HepG2 (cell line): ENCODE data around the gene AMER3. TPM values are rescaled to one million over a fixed set of nuclear protein-coding genes. Genes with fewer than 3 reads are reported as not detected.

Experiments used
- CHCHD3 ChIP-seq: sonication (generic); formaldehyde crosslinking; IDR thresholded peaks from 2 replicates; pipeline ENCODE4 v1.8.0; 2022; ENCODE audit warnings: mild to moderate bottlenecking, missing genetic modification reagents, moderate library complexity
- HES4 ChIP-seq: sonication (generic); formaldehyde crosslinking; IDR thresholded peaks from 2 replicates; pipeline ENCODE4 v1.9.0; 2021; ENCODE audit warnings: mild to moderate bottlenecking, missing genetic modification reagents, borderline replicate concordance
- HNRNPK ChIP-seq: fragments of 200-400 bp; formaldehyde crosslinking; IDR thresholded peaks from 2 replicates; pipeline ENCODE4 v1.6.1; 2018; ENCODE audit warnings: low read length, low read depth, moderate library complexity, mild to moderate bottlenecking; ENCODE audit not compliant: poor library complexity, severe bottlenecking
- HOMEZ ChIP-seq: IDR thresholded peaks from 2 replicates; pipeline ENCODE4 v1.6.1; 2016; ENCODE audit warnings: low read depth
- JDP2 ChIP-seq: sonication (generic); formaldehyde crosslinking; IDR thresholded peaks from 2 replicates; pipeline ENCODE4 v1.8.1; 2022; ENCODE audit warnings: missing genetic modification reagents, borderline replicate concordance
- MAFF ChIP-seq: IDR thresholded peaks from 2 replicates; pipeline ENCODE4 v1.6.1; 2011; ENCODE audit warnings: low read depth, low read length, improper control_type of control experiment
- PAWR ChIP-seq: sonication (generic); formaldehyde crosslinking; IDR thresholded peaks from 2 replicates; pipeline ENCODE4 v1.4.0; 2020; ENCODE audit warnings: missing genetic modification reagents, mild to moderate bottlenecking, borderline replicate concordance
- RBFOX2 ChIP-seq: fragments of 200-400 bp; formaldehyde crosslinking; IDR thresholded peaks from 2 replicates; pipeline ENCODE4 v1.6.1; 2017; ENCODE audit warnings: low read depth, mild to moderate bottlenecking, low read length
- RBM39 ChIP-seq: fragments of 200-400 bp; formaldehyde crosslinking; IDR thresholded peaks from one replicate; pipeline ENCODE4 v1.6.1; 2018; ENCODE audit warnings: antibody characterized with exemption, mild to moderate bottlenecking, low read depth, low read length; ENCODE audit not compliant: poor library complexity, severe bottlenecking
- TBX3 ChIP-seq: fragments of 450-650 bp; IDR thresholded peaks from 2 replicates; pipeline ENCODE4 v1.6.1; 2017; ENCODE audit warnings: antibody characterized with exemption, mild to moderate bottlenecking, inconsistent platforms, borderline replicate concordance
- WIZ ChIP-seq: sonication (generic); formaldehyde crosslinking; IDR thresholded peaks from 2 replicates; pipeline ENCODE4 v1.5.1; 2020; ENCODE audit warnings: mild to moderate bottlenecking, missing genetic modification reagents
- ZC3H13 ChIP-seq: sonication (generic); formaldehyde crosslinking; IDR thresholded peaks from 2 replicates; pipeline ENCODE4 v1.8.1; 2023; ENCODE audit warnings: mild to moderate bottlenecking, missing genetic modification reagents, moderate library complexity
- ZNF430 ChIP-seq: sonication (generic); formaldehyde crosslinking; IDR thresholded peaks from 2 replicates; pipeline ENCODE4 v1.9.0; 2021; ENCODE audit warnings: mild to moderate bottlenecking, missing genetic modification reagents
- ZNF790 ChIP-seq: sonication (generic); formaldehyde crosslinking; IDR thresholded peaks from 2 replicates; pipeline ENCODE4 v1.8.0; 2022; ENCODE audit warnings: missing genetic modification reagents, mild to moderate bottlenecking, borderline replicate concordance
- polyA plus RNA-seq, 8 experiments: library from polyadenylated mRNA; depleted of rRNA in 3 of 8; stranded (reverse) in 7 of 8; unstranded in 1 of 8; fragments of >200 nt; fragmentation: Illumina TruSeq in 4 of 8; extraction: Trizol in 4 of 8; gene quantifications; 2 replicates each; pipeline versions ENCODE4 v1.2.1 to v1.2.3, GENCODE V29; 2011 to 2016; ENCODE audit warnings: low read depth in 4 of 8, missing spikeins in 1 of 8, mixed read lengths in 1 of 8; ENCODE audit not compliant: insufficient read depth in 1 of 8
- total RNA-seq, 5 experiments: library from RNA; depleted of rRNA; stranded (reverse); fragments of >200 nt; fragmentation: Illumina TruSeq; extraction: Trizol; gene quantifications; 2 replicates each; pipeline ENCODE4 v1.2.3, GENCODE V29; 2016; ENCODE audit warnings: low read depth in 1 of 5
- TF ChIP-seq, protein P1 (sequence below): sonication (generic); formaldehyde crosslinking; IDR thresholded peaks from 2 replicates; pipeline ENCODE4 v1.5.0; 2020; ENCODE audit warnings: mild to moderate bottlenecking, missing genetic modification reagents, borderline replicate concordance
- TF ChIP-seq, protein P2 (sequence below): sonication (generic); formaldehyde crosslinking; IDR thresholded peaks from 2 replicates; pipeline ENCODE4 v1.8.1; 2023; ENCODE audit warnings: missing genetic modification reagents, inconsistent platforms, borderline replicate concordance
- TF ChIP-seq, protein P3 (sequence below): sonication (generic); formaldehyde crosslinking; IDR thresholded peaks from 2 replicates; pipeline ENCODE4 v1.4.0; 2020; ENCODE audit warnings: low read depth, mild to moderate bottlenecking, missing genetic modification reagents
- TF ChIP-seq, protein P4 (sequence below): sonication (generic); formaldehyde crosslinking; IDR thresholded peaks from 2 replicates; pipeline ENCODE4 v1.4.0; 2020; ENCODE audit warnings: missing genetic modification reagents, borderline replicate concordance

AMER3 gene
- total and polyA plus RNA-seq, 2 of the 13 experiments (the other 11 are each of a cell fraction or from before 2014, with no cell fraction given) = not detected

GRCh38 chr2:130744287-130745117 lies 10.8 kb upstream of the AMER3 start (continued):
- TF ChIP-seq PAWR (0 out of 2 replicates have a peak, but pooled peaks have one; percentile 61), HOMEZ (CRISPR knock-in tag) (peak; percentile 32; the same call in 1 of the 2 replicates), JDP2 (CRISPR knock-in tag) (no peak), RBM39 (no peak), ZC3H13 (CRISPR knock-in tag) (no peak), HES4 (CRISPR knock-in tag) (no peak), TBX3 (peak; percentile 81; the same call in 1 of the 2 replicates), MAFF (no peak), HNRNPK (no peak), ZNF790 (CRISPR knock-in tag) (no peak), CHCHD3 (no peak), ZNF430 (CRISPR knock-in tag) (no peak), RBFOX2 (no peak), WIZ (CRISPR knock-in tag) (peak; percentile 54; the same call in 1 of the 2 replicates)
- TF ChIP-seq, protein P1, sequence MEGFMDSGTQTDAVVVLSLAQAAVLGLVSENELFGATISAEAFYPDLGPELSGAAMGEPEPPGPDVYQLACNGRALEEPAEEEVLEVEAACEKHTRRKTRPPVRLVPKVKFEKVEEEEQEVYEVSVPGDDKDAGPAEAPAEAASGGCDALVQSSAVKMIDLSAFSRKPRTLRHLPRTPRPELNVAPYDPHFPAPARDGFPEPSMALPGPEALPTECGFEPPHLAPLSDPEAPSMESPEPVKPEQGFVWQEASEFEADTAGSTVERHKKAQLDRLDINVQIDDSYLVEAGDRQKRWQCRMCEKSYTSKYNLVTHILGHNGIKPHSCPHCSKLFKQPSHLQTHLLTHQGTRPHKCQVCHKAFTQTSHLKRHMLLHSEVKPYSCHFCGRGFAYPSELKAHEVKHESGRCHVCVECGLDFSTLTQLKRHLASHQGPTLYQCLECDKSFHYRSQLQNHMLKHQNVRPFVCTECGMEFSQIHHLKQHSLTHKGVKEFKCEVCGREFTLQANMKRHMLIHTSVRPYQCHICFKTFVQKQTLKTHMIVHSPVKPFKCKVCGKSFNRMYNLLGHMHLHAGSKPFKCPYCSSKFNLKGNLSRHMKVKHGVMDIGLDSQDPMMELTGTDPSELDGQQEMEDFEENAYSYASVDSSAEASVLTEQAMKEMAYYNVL (CRISPR knock-in tag) = peak; percentile 55; the same call in 1 of the 2 replicates
- TF ChIP-seq, protein P2, sequence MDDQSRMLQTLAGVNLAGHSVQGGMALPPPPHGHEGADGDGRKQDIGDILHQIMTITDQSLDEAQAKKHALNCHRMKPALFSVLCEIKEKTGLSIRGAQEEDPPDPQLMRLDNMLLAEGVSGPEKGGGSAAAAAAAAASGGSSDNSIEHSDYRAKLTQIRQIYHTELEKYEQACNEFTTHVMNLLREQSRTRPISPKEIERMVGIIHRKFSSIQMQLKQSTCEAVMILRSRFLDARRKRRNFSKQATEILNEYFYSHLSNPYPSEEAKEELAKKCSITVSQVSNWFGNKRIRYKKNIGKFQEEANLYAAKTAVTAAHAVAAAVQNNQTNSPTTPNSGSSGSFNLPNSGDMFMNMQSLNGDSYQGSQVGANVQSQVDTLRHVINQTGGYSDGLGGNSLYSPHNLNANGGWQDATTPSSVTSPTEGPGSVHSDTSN (CRISPR knock-in tag) = no peak
- TF ChIP-seq, protein P3, sequence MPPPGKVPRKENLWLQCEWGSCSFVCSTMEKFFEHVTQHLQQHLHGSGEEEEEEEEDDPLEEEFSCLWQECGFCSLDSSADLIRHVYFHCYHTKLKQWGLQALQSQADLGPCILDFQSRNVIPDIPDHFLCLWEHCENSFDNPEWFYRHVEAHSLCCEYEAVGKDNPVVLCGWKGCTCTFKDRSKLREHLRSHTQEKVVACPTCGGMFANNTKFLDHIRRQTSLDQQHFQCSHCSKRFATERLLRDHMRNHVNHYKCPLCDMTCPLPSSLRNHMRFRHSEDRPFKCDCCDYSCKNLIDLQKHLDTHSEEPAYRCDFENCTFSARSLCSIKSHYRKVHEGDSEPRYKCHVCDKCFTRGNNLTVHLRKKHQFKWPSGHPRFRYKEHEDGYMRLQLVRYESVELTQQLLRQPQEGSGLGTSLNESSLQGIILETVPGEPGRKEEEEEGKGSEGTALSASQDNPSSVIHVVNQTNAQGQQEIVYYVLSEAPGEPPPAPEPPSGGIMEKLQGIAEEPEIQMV (CRISPR knock-in tag) = 0 out of 2 replicates have a peak, but pooled peaks have one; percentile 71
- TF ChIP-seq, protein P4, sequence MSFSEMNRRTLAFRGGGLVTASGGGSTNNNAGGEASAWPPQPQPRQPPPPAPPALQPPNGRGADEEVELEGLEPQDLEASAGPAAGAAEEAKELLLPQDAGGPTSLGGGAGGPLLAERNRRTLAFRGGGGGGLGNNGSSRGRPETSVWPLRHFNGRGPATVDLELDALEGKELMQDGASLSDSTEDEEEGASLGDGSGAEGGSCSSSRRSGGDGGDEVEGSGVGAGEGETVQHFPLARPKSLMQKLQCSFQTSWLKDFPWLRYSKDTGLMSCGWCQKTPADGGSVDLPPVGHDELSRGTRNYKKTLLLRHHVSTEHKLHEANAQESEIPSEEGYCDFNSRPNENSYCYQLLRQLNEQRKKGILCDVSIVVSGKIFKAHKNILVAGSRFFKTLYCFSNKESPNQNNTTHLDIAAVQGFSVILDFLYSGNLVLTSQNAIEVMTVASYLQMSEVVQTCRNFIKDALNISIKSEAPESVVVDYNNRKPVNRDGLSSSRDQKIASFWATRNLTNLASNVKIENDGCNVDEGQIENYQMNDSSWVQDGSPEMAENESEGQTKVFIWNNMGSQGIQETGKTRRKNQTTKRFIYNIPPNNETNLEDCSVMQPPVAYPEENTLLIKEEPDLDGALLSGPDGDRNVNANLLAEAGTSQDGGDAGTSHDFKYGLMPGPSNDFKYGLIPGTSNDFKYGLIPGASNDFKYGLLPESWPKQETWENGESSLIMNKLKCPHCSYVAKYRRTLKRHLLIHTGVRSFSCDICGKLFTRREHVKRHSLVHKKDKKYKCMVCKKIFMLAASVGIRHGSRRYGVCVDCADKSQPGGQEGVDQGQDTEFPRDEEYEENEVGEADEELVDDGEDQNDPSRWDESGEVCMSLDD (CRISPR knock-in tag) = 0 out of 2 replicates have a peak, but pooled peaks have one; percentile 22
